OCI-LY1 (cell line): ENCODE results near the gene PLCG1.

Source experiments
- H2AFZ ChIP-seq: fragments of 200-600 bp; sonication (generic), shearing (Covaris generic); 2 replicates; pipeline ENCODE4 v1.6.0; 2014; ENCODE audit warnings: antibody characterized with exemption, mild to moderate bottlenecking, low read length
- H3F3A ChIP-seq: fragments of 200-600 bp; sonication (generic), shearing (Covaris generic); 2 replicates; pipeline ENCODE4 v1.6.0; 2014; ENCODE audit warnings: mild to moderate bottlenecking, antibody characterized with exemption, low read length, moderate library complexity; ENCODE audit not compliant: insufficient read depth
- H3K27ac ChIP-seq: fragments of 200-600 bp; sonication (generic); 2 replicates; pipeline ENCODE4 v1.5.1; 2014; ENCODE audit warnings: low read length, mixed run types, mild to moderate bottlenecking, low read depth; ENCODE audit not compliant: poor library complexity, severe bottlenecking
- H3K27me3 ChIP-seq: fragments of 200-600 bp; sonication (generic); 2 replicates; pipeline ENCODE4 v1.6.0; 2014; ENCODE audit warnings: antibody characterized with exemption, mild to moderate bottlenecking, low read length, moderate library complexity; ENCODE audit not compliant: insufficient read depth
- H3K36me3 ChIP-seq: fragments of 200-600 bp; sonication (generic); 2 replicates; pipeline ENCODE4 v1.6.1; 2014; ENCODE audit warnings: mild to moderate bottlenecking, antibody characterized with exemption, low read length, moderate library complexity, mixed read lengths; ENCODE audit not compliant: insufficient read depth
- H3K4me1 ChIP-seq: fragments of 200-600 bp; sonication (generic); 2 replicates; pipeline ENCODE4 v1.5.1; 2014; ENCODE audit warnings: mild to moderate bottlenecking, low read length, moderate library complexity; ENCODE audit not compliant: insufficient read depth, severe bottlenecking
- H3K4me2 ChIP-seq: fragments of 200-600 bp; sonication (generic), shearing (Covaris generic); 2 replicates; pipeline ENCODE4 v1.6.1; 2014; ENCODE audit warnings: low read length
- H3K4me3 ChIP-seq: fragments of 200-600 bp; sonication (generic); 2 replicates; pipeline ENCODE4 v1.5.1; 2014; ENCODE audit warnings: low read length, low read depth, mild to moderate bottlenecking, mixed read lengths; ENCODE audit not compliant: poor library complexity, severe bottlenecking
- H3K79me2 ChIP-seq: fragments of 200-600 bp; shearing (Covaris generic); 2 replicates; pipeline ENCODE4 v1.6.1; 2016; ENCODE audit warnings: mixed run types, low read length, mixed read lengths; ENCODE audit not compliant: insufficient read depth
- H3K9ac ChIP-seq: fragments of 200-600 bp; sonication (generic), shearing (Covaris generic); 2 replicates; pipeline ENCODE4 v1.6.1; 2014; ENCODE audit warnings: mild to moderate bottlenecking, low read length, mixed read lengths
- H3K9me2 ChIP-seq: fragments of 200-600 bp; sonication (generic), shearing (Covaris generic); 2 replicates; pipeline ENCODE4 v1.6.1; 2014; ENCODE audit warnings: low read depth, mild to moderate bottlenecking, low read length, mixed read lengths
- H3K9me3 ChIP-seq: fragments of 200-600 bp; shearing (Covaris generic); 2 replicates; pipeline ENCODE4 v1.6.1; 2014; ENCODE audit warnings: low read length, mixed read lengths
- H4K20me1 ChIP-seq: fragments of 200-600 bp; sonication (generic), shearing (Covaris generic); 2 replicates; pipeline ENCODE4 v1.6.0; 2016; ENCODE audit warnings: mild to moderate bottlenecking, low read length; ENCODE audit not compliant: insufficient read depth
- CTCF ChIP-seq: fragments of 200-600 bp; sonication (generic), shearing (Covaris generic); IDR thresholded peaks from 2 replicates; pipeline ENCODE4 v1.5.1; 2017; ENCODE audit warnings: mild to moderate bottlenecking, antibody characterized with exemption, low read length, moderate library complexity, mixed read lengths
- EZH2 ChIP-seq: fragments of 200-600 bp; sonication (generic), shearing (Covaris generic); IDR thresholded peaks from 2 replicates; pipeline ENCODE4 v1.8.0; 2017; ENCODE audit warnings: borderline replicate concordance, mixed run types, mild to moderate bottlenecking, antibody characterized with exemption, low read length, moderate library complexity, mixed read lengths

The PLCG1 gene

GRCh38 chr20:41134362-41135186 lies 2.8 kb upstream of the PLCG1 start:
- H3K9ac ChIP-seq: no peak overlapping the region
- H3F3A ChIP-seq: peaks cover 5% of the 10 kb centered on the region
- H2AFZ ChIP-seq: no peak overlapping the region
- no peak overlapping the region for H3K4me2 ChIP-seq
- no peaks in the 10 kb centered on the region for H3K36me3 ChIP-seq
- no peak overlapping the region for H3K4me3 ChIP-seq
- no peak for TF ChIP-seq CTCF
- no peak for TF ChIP-seq EZH2
- H3K9me3 ChIP-seq: no peaks in the 10 kb centered on the region
- no peaks in the 10 kb centered on the region for H3K79me2 ChIP-seq
- no peaks in the 10 kb centered on the region for H3K9me2 ChIP-seq
- H3K4me1 ChIP-seq: peaks cover 44% of the 10 kb centered on the region
- peak overlapping the region; percentile 61 for H3K27ac ChIP-seq
- H3K27me3 ChIP-seq: no peaks in the 10 kb centered on the region
- H4K20me1 ChIP-seq: no peaks in the 10 kb centered on the region

DNA sequence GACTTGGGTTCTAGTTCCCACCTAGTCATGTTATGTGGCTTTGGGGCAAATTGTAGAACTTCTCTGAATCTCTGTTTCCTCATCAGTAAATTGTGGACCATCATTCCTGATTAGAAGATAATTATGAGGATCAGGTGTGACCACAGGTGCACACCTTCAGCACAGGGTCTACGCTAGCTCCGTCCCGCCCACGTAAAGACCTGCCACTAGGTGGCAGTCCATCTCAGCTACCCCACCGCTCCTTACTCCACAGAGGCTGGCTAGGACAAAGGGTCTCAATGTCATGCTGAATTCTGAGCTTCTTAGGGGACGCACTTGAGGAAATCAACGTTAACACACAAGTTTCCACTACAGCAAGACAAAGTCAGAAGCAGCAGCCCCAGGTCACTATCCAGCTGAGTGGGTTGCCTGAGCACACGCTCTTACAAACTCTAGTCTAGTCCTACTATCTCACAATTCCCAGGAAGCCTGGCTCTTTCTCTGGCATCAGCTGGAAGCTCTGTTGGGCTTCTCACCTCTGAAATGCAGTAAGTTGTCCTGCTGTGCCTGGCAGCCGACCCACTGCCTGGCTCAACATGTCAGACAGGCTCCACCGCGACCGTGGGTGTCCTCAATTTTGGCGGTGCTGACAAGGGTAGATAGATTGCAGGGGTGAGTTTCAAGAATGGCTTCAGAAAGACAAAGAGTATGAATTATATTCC lies 2.0 kb upstream of the PLCG1 start:
- H3K9me3 ChIP-seq: no peaks in the 10 kb centered on the region
- H3K4me3 ChIP-seq: no peak overlapping the region
- H3K4me2 ChIP-seq: no peak overlapping the region
- no peak overlapping the region for H2AFZ ChIP-seq
- no peaks in the 10 kb centered on the region for H3K36me3 ChIP-seq
- no peak overlapping the region for H3K9ac ChIP-seq
- TF ChIP-seq EZH2 (no peak), CTCF (peak; percentile 94)
- no peaks in the 10 kb centered on the region for H3K79me2 ChIP-seq
- H3K27ac ChIP-seq: peak overlapping the region; percentile 3
- no peaks in the 10 kb centered on the region for H3K9me2 ChIP-seq
- H3K27me3 ChIP-seq: no peaks in the 10 kb centered on the region
- no peaks in the 10 kb centered on the region for H4K20me1 ChIP-seq
- peaks cover 5% of the 10 kb centered on the region for H3F3A ChIP-seq
- H3K4me1 ChIP-seq: peaks cover 52% of the 10 kb centered on the region

DNA sequence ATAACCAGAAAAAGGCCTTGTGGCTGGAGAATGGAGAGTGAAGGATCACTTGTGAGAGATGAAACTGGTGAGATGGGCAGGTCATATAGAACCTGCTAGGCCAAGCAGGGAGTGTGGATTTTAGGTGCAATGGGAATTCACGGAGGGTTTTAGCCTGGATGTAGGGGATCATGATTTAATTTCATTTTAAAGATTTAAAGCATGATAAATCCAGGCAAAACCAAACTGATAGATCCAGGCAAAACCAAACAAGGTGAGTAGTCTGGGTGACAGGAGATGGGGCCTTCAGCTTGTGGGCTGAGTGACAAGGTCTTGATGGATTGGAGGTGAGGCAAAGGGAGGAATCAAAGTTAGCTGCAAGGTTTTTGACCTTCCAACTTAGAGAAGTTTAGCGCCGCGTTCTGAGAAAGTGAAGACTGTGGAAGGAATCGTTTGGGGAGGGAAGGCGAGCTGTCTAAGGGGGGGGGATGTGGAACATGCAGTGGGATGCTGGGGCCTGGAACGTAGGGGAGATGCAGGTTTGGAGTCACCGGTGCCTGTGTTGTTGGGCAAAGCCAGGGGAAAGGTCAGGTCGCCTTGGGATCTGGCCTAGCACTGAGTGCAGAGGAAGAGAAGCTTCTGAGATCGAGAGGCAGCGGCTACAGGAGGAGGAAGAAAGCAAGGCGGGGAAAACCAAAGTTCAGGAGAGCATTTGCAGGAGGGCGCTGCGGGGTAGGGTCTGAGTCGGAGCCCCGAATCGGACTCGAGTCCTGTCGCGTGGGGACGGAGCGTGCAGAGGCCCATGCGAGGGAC lies 1.3 kb upstream of the PLCG1 start:
- Histone ChIP-seq H3K9me2 (no peaks in the 10 kb centered on the region), H3K36me3 (no peaks in the 10 kb centered on the region), H3K9ac (peak overlapping the region; percentile 82; the same call in 1 of the 2 replicates), H3K27ac (peak overlapping the region; percentile 22), H3K79me2 (no peaks in the 10 kb centered on the region), H3K4me1 (peaks cover 59% of the 10 kb centered on the region), H2AFZ (no peak overlapping the region), H4K20me1 (no peaks in the 10 kb centered on the region), H3K9me3 (no peaks in the 10 kb centered on the region), H3K27me3 (no peaks in the 10 kb centered on the region), H3F3A (peaks cover 5% of the 10 kb centered on the region), H3K4me3 (peak overlapping the region; percentile 81), H3K4me2 (peak overlapping the region; percentile 67)
- TF ChIP-seq CTCF (no peak), EZH2 (no peak)
